ENCODE data around the gene GALM.

GALM gene

DNA sequence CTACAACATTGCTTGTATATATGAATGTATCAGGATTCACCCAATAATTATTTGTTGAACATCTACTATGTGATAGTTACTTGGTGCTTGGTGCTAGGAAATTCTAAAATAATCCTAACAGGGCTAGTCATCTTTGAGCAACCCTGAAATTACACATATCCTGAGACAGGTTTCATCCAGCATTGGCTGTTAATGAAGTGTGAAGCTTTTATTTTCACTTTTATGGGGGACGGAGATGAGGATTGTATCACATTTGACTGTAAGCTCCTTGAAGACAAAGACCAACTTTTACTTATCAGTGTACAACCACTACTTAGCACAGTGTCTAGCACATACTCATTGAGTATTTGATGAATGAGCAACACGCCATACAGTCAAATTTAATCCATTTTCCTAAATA lies 6.8 kb upstream of the GALM start:
- TF ChIP-seq, protein P1, sequence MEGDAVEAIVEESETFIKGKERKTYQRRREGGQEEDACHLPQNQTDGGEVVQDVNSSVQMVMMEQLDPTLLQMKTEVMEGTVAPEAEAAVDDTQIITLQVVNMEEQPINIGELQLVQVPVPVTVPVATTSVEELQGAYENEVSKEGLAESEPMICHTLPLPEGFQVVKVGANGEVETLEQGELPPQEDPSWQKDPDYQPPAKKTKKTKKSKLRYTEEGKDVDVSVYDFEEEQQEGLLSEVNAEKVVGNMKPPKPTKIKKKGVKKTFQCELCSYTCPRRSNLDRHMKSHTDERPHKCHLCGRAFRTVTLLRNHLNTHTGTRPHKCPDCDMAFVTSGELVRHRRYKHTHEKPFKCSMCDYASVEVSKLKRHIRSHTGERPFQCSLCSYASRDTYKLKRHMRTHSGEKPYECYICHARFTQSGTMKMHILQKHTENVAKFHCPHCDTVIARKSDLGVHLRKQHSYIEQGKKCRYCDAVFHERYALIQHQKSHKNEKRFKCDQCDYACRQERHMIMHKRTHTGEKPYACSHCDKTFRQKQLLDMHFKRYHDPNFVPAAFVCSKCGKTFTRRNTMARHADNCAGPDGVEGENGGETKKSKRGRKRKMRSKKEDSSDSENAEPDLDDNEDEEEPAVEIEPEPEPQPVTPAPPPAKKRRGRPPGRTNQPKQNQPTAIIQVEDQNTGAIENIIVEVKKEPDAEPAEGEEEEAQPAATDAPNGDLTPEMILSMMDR (IDR thresholded peaks at IDR 0.05; ENCODE audit: low read depth, low read length) = no peak
- H3K36me3 ChIP-seq = no peaks in the 10 kb centered on the region
- no peaks in the 10 kb centered on the region for H3K9me3 ChIP-seq
- H3K4me3 ChIP-seq (ENCODE audit: low read depth, low read length) = no peak overlapping the region
- no peaks in the 10 kb centered on the region for H3K27me3 ChIP-seq
- no peak for DNase-seq
- H3K4me1 ChIP-seq = no peaks in the 10 kb centered on the region

DNA sequence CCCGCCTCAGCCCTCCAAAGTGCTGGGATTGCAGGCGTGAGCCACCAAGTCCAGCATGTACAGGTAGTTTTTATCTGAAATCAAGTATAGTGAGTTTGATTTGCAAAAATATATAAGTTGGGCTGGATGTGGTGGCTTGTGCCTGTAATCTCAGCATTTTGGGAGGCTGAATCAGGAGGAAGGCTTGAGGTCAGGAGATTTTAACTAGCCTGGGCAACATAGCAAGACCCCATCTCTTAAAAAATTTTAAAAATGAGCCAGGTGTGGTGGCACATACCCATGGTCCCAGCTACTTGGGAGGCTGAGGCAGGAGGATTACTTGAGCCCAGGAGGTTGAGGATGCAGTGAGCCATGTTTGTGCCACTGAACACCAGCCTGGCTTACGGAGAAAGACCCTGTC lies 5.6 kb upstream of the GALM start:
- Histone ChIP-seq H3K27me3 (no peaks in the 10 kb centered on the region), H3K4me3 (ENCODE audit: low read depth, low read length) (no peak overlapping the region), H3K9me3 (no peaks in the 10 kb centered on the region), H3K4me1 (no peaks in the 10 kb centered on the region), H3K36me3 (no peaks in the 10 kb centered on the region)
- TF ChIP-seq, protein P1 (IDR thresholded peaks at IDR 0.05; ENCODE audit: low read depth, low read length) = no peak
- DNase-seq = no peak

DNA sequence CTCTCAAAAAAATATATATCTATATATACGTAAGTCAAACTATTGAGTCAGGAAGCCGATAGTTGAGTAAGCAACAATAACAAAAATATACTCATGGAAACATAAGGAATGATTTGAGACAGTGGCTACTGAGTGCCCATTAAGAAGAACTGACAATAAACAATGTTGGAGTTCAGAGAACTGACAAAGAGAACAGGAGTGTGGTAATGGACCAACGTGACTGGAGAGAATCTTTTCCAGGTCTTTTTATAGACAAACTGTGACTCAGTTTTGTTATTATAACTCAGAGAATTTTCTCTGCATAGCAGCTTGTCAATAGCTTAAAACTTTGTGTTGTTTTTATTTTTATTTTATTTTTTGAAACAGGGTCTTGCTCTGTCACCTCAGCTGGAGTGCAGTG lies 4.6 kb upstream of the GALM start:
- DNase-seq = no peak
- TF ChIP-seq, protein P1 (IDR thresholded peaks at IDR 0.05; ENCODE audit: low read depth, low read length) = no peak

DNA sequence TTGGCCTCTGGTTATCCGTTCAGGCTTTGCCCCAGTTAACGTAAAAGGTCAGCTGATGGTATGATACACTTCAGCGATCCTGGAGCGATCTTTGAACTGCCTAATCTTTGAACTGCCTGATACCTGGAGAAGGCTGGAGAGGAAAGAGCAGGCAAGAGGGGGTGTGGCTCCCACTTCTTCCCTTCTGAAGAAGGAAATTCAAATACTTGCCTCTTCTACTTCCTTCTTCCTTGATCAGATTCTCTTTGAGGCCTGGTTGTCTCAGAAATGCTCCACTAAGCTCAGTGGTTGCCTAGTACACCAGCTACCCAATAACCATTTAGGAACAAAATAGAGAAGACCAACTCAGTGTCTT lies 619 bp downstream of the GALM start:
- TF ChIP-seq, protein P1 (IDR thresholded peaks at IDR 0.05; ENCODE audit: low read depth, low read length) = no peak
- Histone ChIP-seq H3K4me1 (no peaks in the 10 kb centered on the region), H3K4me3 (ENCODE audit: low read depth, low read length) (peak overlapping the region; percentile 84), H3K27me3 (no peaks in the 10 kb centered on the region), H3K36me3 (no peaks in the 10 kb centered on the region), H3K9me3 (no peaks in the 10 kb centered on the region)
- no peak for DNase-seq

More for the DNA sequence above, 4.6 kb upstream of the GALM start:
- Histone ChIP-seq H3K27me3 (no peaks in the 10 kb centered on the region), H3K9me3 (no peaks in the 10 kb centered on the region), H3K4me3 (ENCODE audit: low read depth, low read length) (no peak overlapping the region), H3K36me3 (no peaks in the 10 kb centered on the region), H3K4me1 (no peaks in the 10 kb centered on the region)

DNA sequence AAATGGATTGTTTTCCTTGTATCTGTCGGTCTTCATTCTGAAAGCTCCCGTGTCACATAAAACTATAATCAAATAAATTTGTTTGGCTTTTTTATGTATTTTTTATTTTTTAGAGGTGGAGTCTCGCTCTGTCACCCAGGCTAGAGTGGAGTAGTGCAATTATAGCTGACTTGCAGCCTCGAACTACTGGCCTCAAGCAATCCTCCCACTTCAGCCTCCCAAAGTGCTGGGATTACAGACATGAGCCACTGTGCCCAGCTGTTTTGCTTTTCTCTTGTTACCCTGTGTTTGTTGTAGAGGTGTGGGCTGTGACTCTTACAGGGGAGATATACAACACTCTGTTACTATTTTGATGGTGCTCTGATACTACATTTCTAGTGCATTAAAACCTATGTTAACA lies 2.2 kb downstream of the GALM start:
- no peak overlapping the region for H3K4me3 ChIP-seq (ENCODE audit: low read depth, low read length)
- H3K4me1 ChIP-seq = no peaks in the 10 kb centered on the region
- no peak for DNase-seq
- H3K27me3 ChIP-seq = no peaks in the 10 kb centered on the region
- no peaks in the 10 kb centered on the region for H3K36me3 ChIP-seq
- H3K9me3 ChIP-seq = no peaks in the 10 kb centered on the region
- TF ChIP-seq, protein P1 (IDR thresholded peaks at IDR 0.05; ENCODE audit: low read depth, low read length) = no peak

DNA sequence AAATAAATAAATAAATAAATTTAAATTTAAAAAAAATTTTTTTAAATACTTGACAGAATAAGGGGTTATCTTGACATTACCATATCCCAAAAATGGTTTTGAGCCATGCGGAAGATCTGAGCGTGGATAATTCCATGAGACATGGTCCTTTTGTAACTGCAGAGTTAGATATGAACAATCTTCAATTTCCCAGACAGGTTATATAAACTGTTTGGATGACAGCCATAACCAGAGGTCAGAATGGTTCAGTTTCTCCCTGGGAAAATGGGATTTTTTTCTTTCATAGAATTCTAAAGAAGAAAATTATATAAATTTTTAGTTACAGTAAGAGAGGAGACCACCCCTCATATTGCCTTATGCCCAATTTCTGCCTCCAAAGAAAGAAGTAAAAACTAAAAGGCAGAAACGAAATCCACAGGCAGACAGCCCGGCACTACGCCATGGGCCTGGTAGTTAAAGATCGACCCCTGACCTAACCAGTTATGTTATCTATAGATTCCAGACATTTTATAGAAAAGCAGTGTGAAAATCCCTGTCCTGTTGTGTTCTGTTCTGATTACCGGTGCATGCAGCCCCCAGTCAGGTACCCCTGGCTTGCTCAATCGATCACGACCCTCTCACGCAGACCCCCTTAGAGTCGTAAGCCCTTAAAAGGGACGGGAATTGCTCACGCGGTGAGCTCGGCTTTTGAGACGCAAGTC lies 3.0 kb downstream of the GALM start:
- Histone ChIP-seq H3K4me3 (ENCODE audit: low read depth, low read length) (no peak overlapping the region), H3K36me3 (no peaks in the 10 kb centered on the region), H3K27me3 (no peaks in the 10 kb centered on the region), H3K9me3 (no peaks in the 10 kb centered on the region), H3K4me1 (no peaks in the 10 kb centered on the region)
- DNase-seq = no peak
- TF ChIP-seq, protein P1 (IDR thresholded peaks at IDR 0.05; ENCODE audit: low read depth, low read length) = no peak
